HepG2 (cell line): ENCODE results near the gene LMAN2L. TPM values are rescaled to one million over a fixed set of nuclear protein-coding genes. Genes with fewer than 3 reads are reported as not detected.

Experiments
- ATAC-seq: fragments of 200-7000 bp; cut with Tn5 transposase; 3 replicates; pipeline ENCODE4 v1.9.1; 2020; ENCODE audit warnings: mild to moderate bottlenecking, moderate library complexity
- BruUV-seq: library from RNA; stranded (reverse); fragments of 400-500 nt; replicated peaks from 2 replicates; lab custom pipeline; 2021; lab: Mats Ljungman, UMichigan
- CTCF ChIA-PET: fragments of 300-600 bp; formaldehyde crosslinking; extraction: SDS; loops from one replicate; lab custom pipeline; 2021; ENCODE audit warnings: low total read pairs, inconsistent platforms, low intra/inter-chr PET ratio; lab: Yijun Ruan, JAX
- POLR2A ChIA-PET: fragments of 350-600 bp; sonication (Branson Sonifier 250); formaldehyde crosslinking; loops from one replicate; lab custom pipeline; 2020; ENCODE audit warnings: antibody characterized with exemption, inconsistent platforms; lab: Yijun Ruan, JAX
- DNase-seq: peaks from one replicate; pipeline ENCODE4 v3.0.0-alpha.2; 2015; ENCODE audit warnings: low spot score
- FAIRE-seq: peaks from 3 replicates; lab custom pipeline; 2011; peaks lifted over from hg19 to GRCh38; lab: Jason Lieb, UNC
- H2AFZ ChIP-seq: one replicate; pipeline ENCODE4 v1.6.1; 2011; ENCODE audit warnings: low read length, inconsistent platforms
- H3K27ac ChIP-seq: fragments of 300-600 bp; 3 replicates; pipeline ENCODE4 v1.8.0; 2011; ENCODE audit warnings: mixed run types, mild to moderate bottlenecking, mixed read lengths, low read length, inconsistent platforms; ENCODE audit not compliant: insufficient read depth; ENCODE audit errors: extremely low read length
- H3K27me3 ChIP-seq, 2 experiments: fragments of 200-600 bp in 1 of 2; 2 replicates in 1 of 2; 3 replicates in 1 of 2; pipeline versions ENCODE4 v1.6.0 to v1.8.0; 2011; ENCODE audit warnings: low read length in 2 of 2, mild to moderate bottlenecking in 2 of 2, moderate library complexity in 2 of 2, inconsistent platforms in 1 of 2; ENCODE audit not compliant: insufficient read depth in 2 of 2, control insufficient read depth in 1 of 2
- H3K36me3 ChIP-seq, 2 experiments: fragments of 200-600 bp in 1 of 2; replicated peaks in 1 of 2; 2 replicates in 1 of 2; 3 replicates in 1 of 2; pipeline versions ENCODE4 v1.5.1 to v1.8.0; 2011; ENCODE audit warnings: low read length in 2 of 2, inconsistent platforms in 1 of 2; ENCODE audit not compliant: insufficient read depth in 2 of 2, control insufficient read depth in 1 of 2
- H3K4me1 ChIP-seq: 2 replicates; pipeline ENCODE4 v1.5.1; 2012; ENCODE audit warnings: low read length, inconsistent platforms; ENCODE audit not compliant: insufficient read depth
- H3K4me2 ChIP-seq: 2 replicates; pipeline ENCODE4 v1.6.0; 2011; ENCODE audit warnings: low read depth, low read length, inconsistent platforms
- H3K4me3 ChIP-seq, 3 experiments: fragments of 200-600 bp in 1 of 3; sonication (generic), shearing (Covaris generic) in 1 of 3; replicated peaks in 1 of 3; 2 replicates each; pipeline ENCODE4 v1.5.1; 2011 to 2016; ENCODE audit warnings: low read length in 3 of 3, inconsistent platforms in 2 of 3, low read depth in 2 of 3, mild to moderate bottlenecking in 2 of 3, control low read depth in 1 of 3, mixed read lengths in 1 of 3; ENCODE audit not compliant: insufficient read depth in 1 of 3
- H3K79me2 ChIP-seq: one replicate; pipeline ENCODE4 v1.6.1; 2011; ENCODE audit warnings: low read length, inconsistent platforms; ENCODE audit not compliant: insufficient read depth
- H3K9ac ChIP-seq: 2 replicates; pipeline ENCODE4 v1.6.0; 2011; ENCODE audit warnings: mild to moderate bottlenecking, low read depth, low read length, inconsistent platforms; ENCODE audit not compliant: insufficient read depth
- H3K9me3 ChIP-seq: 2 replicates; pipeline ENCODE4 v1.5.1; 2012; ENCODE audit warnings: mild to moderate bottlenecking, low read length
- H4K20me1 ChIP-seq: 2 replicates; pipeline ENCODE4 v1.6.0; 2011; ENCODE audit warnings: inconsistent platforms, mild to moderate bottlenecking, low read length, moderate library complexity; ENCODE audit not compliant: insufficient read depth
- HOXA7 ChIP-seq: sonication (generic); formaldehyde crosslinking; IDR thresholded peaks from 2 replicates; pipeline ENCODE4 v1.8.1; 2022; ENCODE audit warnings: mild to moderate bottlenecking, missing genetic modification reagents, moderate library complexity
- KLF12 ChIP-seq: sonication (generic); formaldehyde crosslinking; IDR thresholded peaks from 2 replicates; pipeline ENCODE4 v1.4.0; 2020; ENCODE audit warnings: missing genetic modification reagents, borderline replicate concordance
- RFXANK ChIP-seq: IDR thresholded peaks from 2 replicates; pipeline ENCODE4 v1.6.1; 2016
- ZFP1 ChIP-seq: IDR thresholded peaks from 2 replicates; pipeline ENCODE4 v1.6.1; 2016
- ZFP36L2 ChIP-seq: sonication (generic); formaldehyde crosslinking; IDR thresholded peaks from 2 replicates; pipeline ENCODE4 v1.4.0; 2020; ENCODE audit warnings: missing genetic modification reagents
- ZNF121 ChIP-seq: sonication (generic); formaldehyde crosslinking; IDR thresholded peaks from 2 replicates; pipeline ENCODE4 v1.5.0; 2020; ENCODE audit warnings: mild to moderate bottlenecking, missing genetic modification reagents
- WGBS: methylation state at CpG from one replicate; pipeline ENCODE4 v1.1.6; 2017; ENCODE audit warnings: low lambda C conversion rate; 5-methylcytosine and 5-hydroxymethylcytosine counted together
- in situ Hi-C: cut with HindIII; loops from 2 replicates; pipeline ENCODE4 v1.10.0; 2017; ENCODE audit warnings: low pct_unique_long_range_greater_than_20kb; ENCODE audit not compliant: extremely low pct_ligation_motif_present
- intact Hi-C: fragments of 100-400 bp; cut with micrococcal nuclease; formaldehyde crosslinking; loops from one replicate; pipeline ENCODE4 v1.10.0; 2022; ENCODE audit not compliant: unreplicated experiment
- polyA plus RNA-seq, 8 experiments: library from polyadenylated mRNA; depleted of rRNA in 3 of 8; stranded (reverse) in 7 of 8; unstranded in 1 of 8; fragments of >200 nt; fragmentation: Illumina TruSeq in 4 of 8; extraction: Trizol in 4 of 8; gene quantifications; 2 replicates each; pipeline versions ENCODE4 v1.2.1 to v1.2.3, GENCODE V29; 2011 to 2016; ENCODE audit warnings: low read depth in 4 of 8, missing spikeins in 1 of 8, mixed read lengths in 1 of 8; ENCODE audit not compliant: insufficient read depth in 1 of 8
- total RNA-seq, 5 experiments: library from RNA; depleted of rRNA; stranded (reverse); fragments of >200 nt; fragmentation: Illumina TruSeq; extraction: Trizol; gene quantifications; 2 replicates each; pipeline ENCODE4 v1.2.3, GENCODE V29; 2016; ENCODE audit warnings: low read depth in 1 of 5
- TF ChIP-seq, protein P1 (sequence below): sonication (generic); formaldehyde crosslinking; IDR thresholded peaks from 2 replicates; pipeline ENCODE4 v1.4.0; 2020; ENCODE audit warnings: missing genetic modification reagents
- TF ChIP-seq, protein P2 (sequence below): sonication (generic); formaldehyde crosslinking; IDR thresholded peaks from 2 replicates; pipeline ENCODE4 v1.4.0; 2020; ENCODE audit warnings: missing genetic modification reagents

The LMAN2L gene
- total and polyA plus RNA-seq, 2 of the 13 experiments (the other 11 are each of a cell fraction or from before 2014, with no cell fraction given), result 39.1 to 57.9 TPM

DNA sequence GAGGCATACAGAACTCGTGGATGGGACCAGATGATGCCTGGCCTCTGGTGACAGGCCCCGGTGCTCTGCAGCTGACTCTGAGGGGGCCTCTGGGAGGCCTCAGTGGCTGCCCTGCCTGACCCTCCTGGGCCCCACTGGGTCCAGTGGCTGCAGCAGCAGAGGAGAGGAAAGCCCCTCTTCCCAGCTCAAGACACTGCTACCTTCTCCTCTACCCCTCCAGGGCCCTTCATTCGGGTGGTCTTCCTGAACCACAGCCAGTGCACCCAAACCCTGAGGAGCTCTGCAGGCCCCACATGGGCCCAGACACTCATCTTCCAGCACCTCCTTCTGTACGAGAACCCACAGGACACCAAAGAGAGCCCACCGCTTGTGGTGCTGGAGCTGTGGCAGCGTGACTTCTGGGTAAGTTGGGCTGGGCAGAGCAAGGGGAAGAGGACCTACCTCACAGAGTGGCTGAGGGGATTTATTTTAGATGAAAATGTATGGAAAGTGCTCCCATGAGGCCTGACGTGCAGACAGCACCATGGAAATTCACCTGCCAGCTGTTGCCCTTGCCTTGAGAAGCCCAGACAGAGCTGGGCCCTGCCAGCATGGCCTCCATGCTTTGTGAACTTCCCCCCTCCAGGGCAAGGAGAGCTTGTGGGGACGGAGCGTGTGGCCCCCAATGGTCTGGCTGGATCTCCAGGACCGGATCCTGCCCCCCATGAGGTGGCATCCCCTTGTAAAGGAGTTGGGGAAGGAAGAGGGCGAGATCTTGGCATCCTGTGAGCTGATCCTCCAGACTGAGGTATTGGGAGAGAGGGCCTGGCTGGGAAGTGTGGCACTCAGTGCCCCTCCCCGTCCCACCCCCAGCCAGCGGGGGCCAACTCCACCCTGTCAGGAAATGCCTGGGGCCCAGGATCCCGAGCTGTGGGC lies 46.3 kb downstream of the LMAN2L start:
- no peak overlapping the region for H3K9ac ChIP-seq
- DNase-seq (no peak), FAIRE-seq (no peak), ATAC-seq (no peak)
- H3K4me2 ChIP-seq, result no peak overlapping the region
- H3K27ac ChIP-seq, result no peak overlapping the region
- H4K20me1 ChIP-seq, result no peaks in the 10 kb centered on the region
- H3K4me1 ChIP-seq, result peaks cover 9% of the 10 kb centered on the region; the same call in 1 of the 2 replicates
- 38% methylated on average over 14 of the region's 14 CpGs for WGBS
- TF ChIP-seq ZFP1 (no peak), HOXA7 (no peak), RFXANK (CRISPR knock-in tag) (no peak), KLF12 (CRISPR knock-in tag) (no peak), ZNF121 (CRISPR knock-in tag) (no peak), ZFP36L2 (CRISPR knock-in tag) (no peak)
- TF ChIP-seq, protein P1, sequence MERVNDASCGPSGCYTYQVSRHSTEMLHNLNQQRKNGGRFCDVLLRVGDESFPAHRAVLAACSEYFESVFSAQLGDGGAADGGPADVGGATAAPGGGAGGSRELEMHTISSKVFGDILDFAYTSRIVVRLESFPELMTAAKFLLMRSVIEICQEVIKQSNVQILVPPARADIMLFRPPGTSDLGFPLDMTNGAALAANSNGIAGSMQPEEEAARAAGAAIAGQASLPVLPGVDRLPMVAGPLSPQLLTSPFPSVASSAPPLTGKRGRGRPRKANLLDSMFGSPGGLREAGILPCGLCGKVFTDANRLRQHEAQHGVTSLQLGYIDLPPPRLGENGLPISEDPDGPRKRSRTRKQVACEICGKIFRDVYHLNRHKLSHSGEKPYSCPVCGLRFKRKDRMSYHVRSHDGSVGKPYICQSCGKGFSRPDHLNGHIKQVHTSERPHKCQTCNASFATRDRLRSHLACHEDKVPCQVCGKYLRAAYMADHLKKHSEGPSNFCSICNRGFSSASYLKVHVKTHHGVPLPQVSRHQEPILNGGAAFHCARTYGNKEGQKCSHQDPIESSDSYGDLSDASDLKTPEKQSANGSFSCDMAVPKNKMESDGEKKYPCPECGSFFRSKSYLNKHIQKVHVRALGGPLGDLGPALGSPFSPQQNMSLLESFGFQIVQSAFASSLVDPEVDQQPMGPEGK (CRISPR knock-in tag), result peak; percentile 62
- TF ChIP-seq, protein P2, sequence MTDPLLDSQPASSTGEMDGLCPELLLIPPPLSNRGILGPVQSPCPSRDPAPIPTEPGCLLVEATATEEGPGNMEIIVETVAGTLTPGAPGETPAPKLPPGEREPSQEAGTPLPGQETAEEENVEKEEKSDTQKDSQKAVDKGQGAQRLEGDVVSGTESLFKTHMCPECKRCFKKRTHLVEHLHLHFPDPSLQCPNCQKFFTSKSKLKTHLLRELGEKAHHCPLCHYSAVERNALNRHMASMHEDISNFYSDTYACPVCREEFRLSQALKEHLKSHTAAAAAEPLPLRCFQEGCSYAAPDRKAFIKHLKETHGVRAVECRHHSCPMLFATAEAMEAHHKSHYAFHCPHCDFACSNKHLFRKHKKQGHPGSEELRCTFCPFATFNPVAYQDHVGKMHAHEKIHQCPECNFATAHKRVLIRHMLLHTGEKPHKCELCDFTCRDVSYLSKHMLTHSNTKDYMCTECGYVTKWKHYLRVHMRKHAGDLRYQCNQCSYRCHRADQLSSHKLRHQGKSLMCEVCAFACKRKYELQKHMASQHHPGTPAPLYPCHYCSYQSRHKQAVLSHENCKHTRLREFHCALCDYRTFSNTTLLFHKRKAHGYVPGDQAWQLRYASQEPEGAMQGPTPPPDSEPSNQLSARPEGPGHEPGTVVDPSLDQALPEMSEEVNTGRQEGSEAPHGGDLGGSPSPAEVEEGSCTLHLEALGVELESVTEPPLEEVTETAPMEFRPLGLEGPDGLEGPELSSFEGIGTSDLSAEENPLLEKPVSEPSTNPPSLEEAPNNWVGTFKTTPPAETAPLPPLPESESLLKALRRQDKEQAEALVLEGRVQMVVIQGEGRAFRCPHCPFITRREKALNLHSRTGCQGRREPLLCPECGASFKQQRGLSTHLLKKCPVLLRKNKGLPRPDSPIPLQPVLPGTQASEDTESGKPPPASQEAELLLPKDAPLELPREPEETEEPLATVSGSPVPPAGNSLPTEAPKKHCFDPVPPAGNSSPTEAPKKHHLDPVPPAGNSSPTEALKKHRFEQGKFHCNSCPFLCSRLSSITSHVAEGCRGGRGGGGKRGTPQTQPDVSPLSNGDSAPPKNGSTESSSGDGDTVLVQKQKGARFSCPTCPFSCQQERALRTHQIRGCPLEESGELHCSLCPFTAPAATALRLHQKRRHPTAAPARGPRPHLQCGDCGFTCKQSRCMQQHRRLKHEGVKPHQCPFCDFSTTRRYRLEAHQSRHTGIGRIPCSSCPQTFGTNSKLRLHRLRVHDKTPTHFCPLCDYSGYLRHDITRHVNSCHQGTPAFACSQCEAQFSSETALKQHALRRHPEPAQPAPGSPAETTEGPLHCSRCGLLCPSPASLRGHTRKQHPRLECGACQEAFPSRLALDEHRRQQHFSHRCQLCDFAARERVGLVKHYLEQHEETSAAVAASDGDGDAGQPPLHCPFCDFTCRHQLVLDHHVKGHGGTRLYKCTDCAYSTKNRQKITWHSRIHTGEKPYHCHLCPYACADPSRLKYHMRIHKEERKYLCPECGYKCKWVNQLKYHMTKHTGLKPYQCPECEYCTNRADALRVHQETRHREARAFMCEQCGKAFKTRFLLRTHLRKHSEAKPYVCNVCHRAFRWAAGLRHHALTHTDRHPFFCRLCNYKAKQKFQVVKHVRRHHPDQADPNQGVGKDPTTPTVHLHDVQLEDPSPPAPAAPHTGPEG (CRISPR knock-in tag), result no peak
- peaks cover 3 to 21% of the 10 kb centered on the region in 2 experiments; a peak in 3 of 5 replicates for H3K27me3 ChIP-seq
- H3K36me3 ChIP-seq, result no peaks in the 10 kb centered on the region
- H2AFZ ChIP-seq, result no peak overlapping the region
- no peaks in the 10 kb centered on the region for H3K9me3 ChIP-seq
- intact Hi-C loops, result no loop called here
- in situ Hi-C loops, result no loop called here
- POLR2A ChIA-PET, result no interaction called here
- BruUV-seq, result no TSS peak
- CTCF ChIA-PET, result no interaction called here
- no peaks in the 10 kb centered on the region for H3K79me2 ChIP-seq
- no peak overlapping the region for H3K4me3 ChIP-seq
